Retina (tissue), 1 donor: ENCODE measurements around the gene ERVFRD-1.
"Not testable (repeated sequence)": the region's sequence is repeated elsewhere in the genome, so short reads cannot be mapped to it uniquely, and the experiment has no call there.

ENCODE experiments used
- DNase-seq: peaks from one replicate; pipeline ENCODE4 v3.0.0-alpha.2; 2016

The ERVFRD-1 gene

GRCh38 chr6:11126876-11127275 lies 15.4 kb upstream of the ERVFRD-1 start:
- DNase-seq, result no peak

- no peak for DNase-seq
Observed at GRCh38 chr6:11123978-11124377, 12.5 kb upstream of the ERVFRD-1 start.

- no peak for DNase-seq
Observed at GRCh38 chr6:11122380-11122779, 10.9 kb upstream of the ERVFRD-1 start.

- no peak for DNase-seq
Observed at GRCh38 chr6:11121851-11122250, 10.3 kb upstream of the ERVFRD-1 start.

- no peak for DNase-seq
Observed at GRCh38 chr6:11120271-11121005, 8.9 kb upstream of the ERVFRD-1 start.

- not testable (repeated sequence) for DNase-seq
Observed at GRCh38 chr6:11115808-11116536, 4.4 kb upstream of the ERVFRD-1 start.

GRCh38 chr6:11113038-11113437 lies 1.5 kb upstream of the ERVFRD-1 start:
- DNase-seq, result no peak

- no peak for DNase-seq
Observed at GRCh38 chr6:11111769-11112437, 378 bp upstream of the ERVFRD-1 start.

GRCh38 chr6:11108726-11109125 lies 2.8 kb downstream of the ERVFRD-1 start:
- peak; percentile 54 for DNase-seq

- DNase-seq, result no peak
Observed at GRCh38 chr6:11103065-11103464, 8.5 kb downstream of the ERVFRD-1 start.

GRCh38 chr6:11101417-11101816 lies 10.1 kb downstream of the ERVFRD-1 start:
- no peak for DNase-seq

- DNase-seq, result no peak
Observed at GRCh38 chr6:11098004-11098403, 13.5 kb downstream of the ERVFRD-1 start.

- DNase-seq, result no peak
Observed at GRCh38 chr6:11097476-11097875, 14.0 kb downstream of the ERVFRD-1 start.

- DNase-seq, result peak; percentile 26
Observed at GRCh38 chr6:11096109-11096508, 15.4 kb downstream of the ERVFRD-1 start.

- DNase-seq, result no peak
Observed at GRCh38 chr6:11094941-11095340, 16.6 kb downstream of the ERVFRD-1 start.

- DNase-seq, result peak; percentile 78
Observed at GRCh38 chr6:11094411-11094851, 17.1 kb downstream of the ERVFRD-1 start.

- peak; percentile 99 for DNase-seq
Observed at GRCh38 chr6:11093626-11094410, 17.7 kb downstream of the ERVFRD-1 start, which contains the start of gene SMIM13. TSS of gene SMIM13 (plus strand) at chr6:11093834. CDS start at chr6:11094314, 480 bp downstream.

GRCh38 chr6:11093376-11093625 lies 18.2 kb downstream of the ERVFRD-1 start:
- no peak for DNase-seq

- no peak for DNase-seq
Observed at GRCh38 chr6:11092668-11093375, 18.7 kb downstream of the ERVFRD-1 start.

GRCh38 chr6:11091141-11091540 lies 20.4 kb downstream of the ERVFRD-1 start:
- not testable (repeated sequence) for DNase-seq

GRCh38 chr6:11089695-11090094 lies 21.8 kb downstream of the ERVFRD-1 start:
- no peak for DNase-seq

- DNase-seq, result not testable (repeated sequence)
Observed at GRCh38 chr6:11087141-11087812, 24.2 kb downstream of the ERVFRD-1 start.
